GM19193 (cell line): ENCODE results near the gene KCNK1.

Source experiments
- POLR2A ChIP-seq: IDR thresholded peaks from 4 replicates; pipeline ENCODE4 v1.6.1; 2011; ENCODE audit not compliant: insufficient read depth, insufficient read length; ENCODE audit errors: extremely low read depth

KCNK1 gene

DNA sequence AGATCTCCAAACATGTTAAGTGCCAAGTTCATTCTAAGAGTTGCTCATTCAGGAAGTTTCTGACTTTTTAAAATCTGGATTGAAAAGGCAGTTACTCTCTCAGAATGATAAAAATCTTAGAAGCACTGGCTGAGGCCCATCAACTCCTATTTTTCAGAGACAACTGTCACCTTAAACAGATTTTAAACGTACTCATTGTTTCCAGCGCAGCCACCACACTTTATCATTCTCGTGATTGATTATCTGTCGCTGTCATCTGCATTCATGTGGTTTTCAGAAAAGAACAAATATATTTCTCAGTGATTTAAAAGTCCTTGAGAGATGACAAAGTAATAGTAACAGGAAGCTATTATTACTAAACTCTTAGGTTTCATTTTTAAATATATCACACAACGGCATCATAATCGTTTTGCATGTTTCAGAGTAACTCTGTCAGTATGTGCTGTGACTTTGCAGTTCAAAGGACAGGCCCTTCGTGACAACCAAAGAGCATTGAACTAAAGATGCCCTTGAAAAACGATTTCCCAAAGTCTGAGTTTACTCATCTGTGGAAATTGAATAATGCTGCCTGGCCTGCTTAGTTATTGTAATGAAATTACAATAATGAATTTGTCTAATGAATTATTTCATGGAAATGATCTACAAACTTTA, 14.9 kb upstream of the KCNK1 start:
- TF ChIP-seq POLR2A, result no peak

DNA sequence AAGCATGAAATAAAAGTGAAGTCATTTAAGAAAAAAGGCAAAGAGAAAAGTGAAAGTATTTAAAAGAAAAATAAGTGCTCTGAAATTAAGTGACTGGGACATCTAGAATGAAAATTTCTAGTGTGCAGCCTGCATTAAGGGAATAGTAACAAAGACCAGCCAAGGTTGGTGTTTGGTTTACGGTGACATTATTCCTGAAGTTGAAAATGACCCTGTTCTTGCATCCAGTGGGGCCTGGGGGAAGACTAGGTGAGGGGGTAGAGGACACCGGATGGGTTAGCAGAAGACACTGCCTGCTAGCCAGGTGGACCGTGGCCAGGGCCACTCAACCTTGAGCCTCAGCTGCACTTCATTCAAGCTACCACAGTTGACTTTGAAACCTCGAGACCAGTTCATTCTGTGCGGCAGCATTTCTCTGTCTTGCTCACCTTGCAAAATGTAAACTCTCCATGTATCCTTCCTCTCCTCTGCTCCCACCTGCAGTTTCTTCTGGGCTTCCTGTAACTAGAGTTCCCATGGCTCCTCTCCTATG, 14.3 kb upstream of the KCNK1 start:
- peak; percentile 46 for TF ChIP-seq POLR2A

DNA sequence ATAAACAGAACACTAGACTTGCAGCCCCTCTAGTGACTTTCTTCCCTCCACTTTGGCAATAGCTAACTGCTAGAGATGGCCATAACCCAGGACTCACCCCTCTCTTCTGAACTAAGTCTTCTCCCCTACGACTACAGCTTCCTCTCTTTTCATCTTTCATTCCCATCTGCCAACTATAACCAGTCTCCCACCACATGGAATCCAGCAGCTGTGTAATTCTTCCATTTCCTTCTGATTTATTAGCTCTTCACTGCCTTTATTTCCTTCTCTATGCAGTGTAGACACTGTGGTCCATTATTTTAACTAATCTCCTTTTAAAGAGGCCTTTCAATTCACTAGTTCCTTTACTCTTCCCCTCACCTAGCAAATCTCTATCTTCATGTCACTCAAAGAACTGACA, 13.4 kb upstream of the KCNK1 start:
- TF ChIP-seq POLR2A, result no peak

DNA sequence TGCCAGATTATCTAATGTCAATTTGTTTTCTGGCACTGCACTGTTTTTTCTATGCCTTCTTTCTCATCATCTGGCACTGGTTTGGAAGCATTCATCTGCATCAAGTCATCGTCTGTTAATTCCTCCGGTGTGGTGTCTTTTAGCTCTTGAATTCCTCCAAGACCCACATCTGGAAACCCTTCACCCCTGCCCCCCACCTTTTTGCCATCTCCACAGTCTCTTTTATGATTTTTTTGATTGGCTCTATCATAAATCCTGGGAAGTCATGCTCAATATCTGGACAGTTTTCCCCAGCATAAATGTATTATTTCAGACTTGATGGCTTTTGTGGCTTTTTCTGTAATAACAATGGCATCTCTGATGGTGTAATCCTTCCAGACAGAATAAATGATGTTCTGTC, 10.4 kb upstream of the KCNK1 start:
- TF ChIP-seq POLR2A, result no peak

DNA sequence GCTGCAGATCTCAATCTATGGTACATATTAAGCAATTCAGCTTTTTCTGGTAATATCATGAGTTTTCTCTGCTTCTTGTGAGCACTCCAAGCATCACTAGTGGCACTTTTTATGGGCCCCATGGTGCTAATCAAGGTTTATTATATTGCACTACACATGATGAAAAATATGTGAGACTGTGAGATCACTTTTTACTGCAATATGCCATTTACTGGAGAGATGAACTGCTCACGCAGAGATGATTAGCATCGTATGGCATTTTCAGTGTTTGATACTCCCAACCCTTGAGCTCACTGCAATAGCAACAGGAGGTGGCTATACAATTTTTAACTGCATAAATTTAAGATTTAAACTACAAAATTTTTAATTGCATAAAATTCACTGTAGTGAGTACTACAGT, 8.7 kb upstream of the KCNK1 start:
- no peak for TF ChIP-seq POLR2A

DNA sequence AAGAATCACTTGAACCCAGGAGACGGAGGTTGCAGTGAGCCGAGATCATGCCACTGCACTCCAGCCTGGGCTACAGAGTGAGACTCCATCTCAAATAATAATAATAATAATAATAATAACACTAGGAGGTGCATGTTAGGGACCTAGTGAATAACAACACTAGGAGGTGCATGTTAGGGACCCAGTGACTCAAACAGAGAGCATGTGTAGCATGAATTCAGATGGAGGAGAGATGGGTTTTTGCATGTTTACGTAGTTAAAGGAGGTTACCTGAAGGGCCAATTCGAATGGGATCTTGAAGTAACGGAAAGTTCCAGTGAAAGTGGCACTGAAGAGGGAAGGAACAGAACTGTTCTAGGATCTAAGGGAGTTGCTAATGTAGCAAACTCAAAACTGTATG, 7.1 kb upstream of the KCNK1 start:
- no peak for TF ChIP-seq POLR2A

DNA sequence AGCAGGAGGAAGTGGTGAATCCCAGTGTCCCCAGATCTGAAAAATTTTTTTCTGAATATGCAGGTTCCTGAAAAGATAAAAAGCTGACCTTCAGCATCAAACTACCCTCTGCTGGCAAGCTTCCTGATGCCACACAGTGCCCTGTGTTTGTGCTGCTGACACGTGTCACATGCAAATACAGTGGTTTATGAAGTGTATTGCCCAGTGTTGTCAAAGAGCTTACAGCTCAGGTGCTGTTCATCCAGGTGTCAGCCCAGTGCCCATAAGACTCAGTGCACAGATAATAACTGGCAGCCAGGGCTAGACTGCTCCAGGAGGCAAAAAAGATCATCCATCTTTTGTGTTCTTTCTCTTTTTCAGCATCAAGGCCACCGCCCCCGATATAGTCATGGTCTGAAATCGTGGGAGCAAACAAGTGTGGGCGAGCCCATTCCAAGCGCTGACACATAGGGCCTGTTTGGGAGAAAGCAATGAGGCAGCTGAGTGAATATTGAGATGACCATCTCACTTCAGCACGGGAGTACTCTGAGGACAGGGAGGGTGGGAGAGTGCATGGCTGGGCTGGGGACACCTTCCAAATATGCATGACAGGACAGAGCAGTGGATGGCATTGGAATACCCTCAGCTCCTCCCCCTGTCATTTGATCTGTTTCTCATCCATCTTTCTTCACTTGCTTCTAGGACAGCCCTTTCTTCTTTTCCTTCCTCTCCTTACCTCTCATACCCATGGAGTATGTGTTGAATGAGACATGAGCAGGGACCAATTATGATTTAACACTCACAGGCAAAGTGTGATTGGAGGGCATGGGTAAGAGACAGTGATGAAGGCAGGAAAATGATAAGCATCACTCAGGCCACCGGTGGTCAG, 6.4 kb upstream of the KCNK1 start:
- TF ChIP-seq POLR2A, result no peak

DNA sequence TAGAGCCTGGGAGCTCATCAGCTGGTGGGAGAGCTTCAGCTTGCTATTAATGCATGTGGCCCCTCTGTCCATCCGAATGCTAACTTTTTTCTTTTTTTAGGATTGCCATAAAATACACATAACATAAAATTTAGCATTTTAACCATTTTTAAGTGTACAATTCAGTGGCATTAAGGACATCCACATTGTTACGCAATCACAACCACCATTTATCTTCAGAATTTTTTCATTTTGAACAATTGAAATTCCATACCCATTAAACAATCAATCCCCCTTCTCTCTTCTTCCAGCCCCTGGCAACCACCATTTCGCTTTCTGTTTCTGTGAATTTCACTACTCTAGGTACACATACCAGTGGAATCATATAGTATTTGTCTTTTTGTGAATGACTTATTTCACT, 4.9 kb upstream of the KCNK1 start:
- TF ChIP-seq POLR2A, result no peak

DNA sequence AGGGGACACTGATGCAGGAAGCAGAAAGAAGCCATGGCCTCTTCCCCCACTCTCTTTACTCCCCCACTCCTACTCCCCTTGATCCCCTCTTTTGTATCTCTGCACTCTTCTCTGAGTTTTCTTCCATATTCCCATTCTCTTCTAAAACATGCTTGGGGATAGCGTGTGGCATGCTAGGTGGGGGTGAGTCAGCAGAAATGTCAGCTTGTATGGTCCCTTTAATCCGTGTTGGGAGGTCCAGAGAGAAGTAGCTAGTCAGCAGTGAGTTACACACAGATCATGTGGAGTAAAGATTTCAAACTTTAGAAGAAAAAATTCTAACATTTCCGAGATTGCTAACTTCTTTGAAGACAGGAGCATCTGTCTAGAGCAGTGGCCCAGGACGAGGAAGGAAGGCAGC, 4.0 kb upstream of the KCNK1 start:
- TF ChIP-seq POLR2A, result no peak

DNA sequence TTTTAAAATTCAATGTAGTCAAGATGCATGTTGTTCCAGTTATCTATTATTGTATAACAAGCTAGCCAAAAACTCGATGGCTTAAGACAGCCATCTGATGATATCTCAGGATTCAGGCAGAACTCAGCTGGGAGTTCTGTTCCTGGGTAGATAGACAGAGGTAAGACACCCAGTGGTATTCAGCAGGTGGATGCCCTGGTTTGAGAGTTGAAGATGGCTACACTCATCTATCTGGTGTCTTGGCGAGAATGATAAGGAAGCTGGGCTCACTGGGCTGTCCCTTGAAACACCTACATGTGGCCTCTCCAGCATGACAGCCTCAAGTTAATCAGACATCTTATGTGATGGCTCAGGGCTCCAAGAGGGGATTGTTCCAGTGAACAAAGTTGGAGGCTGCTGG, 3.3 kb upstream of the KCNK1 start:
- TF ChIP-seq POLR2A, result no peak

DNA sequence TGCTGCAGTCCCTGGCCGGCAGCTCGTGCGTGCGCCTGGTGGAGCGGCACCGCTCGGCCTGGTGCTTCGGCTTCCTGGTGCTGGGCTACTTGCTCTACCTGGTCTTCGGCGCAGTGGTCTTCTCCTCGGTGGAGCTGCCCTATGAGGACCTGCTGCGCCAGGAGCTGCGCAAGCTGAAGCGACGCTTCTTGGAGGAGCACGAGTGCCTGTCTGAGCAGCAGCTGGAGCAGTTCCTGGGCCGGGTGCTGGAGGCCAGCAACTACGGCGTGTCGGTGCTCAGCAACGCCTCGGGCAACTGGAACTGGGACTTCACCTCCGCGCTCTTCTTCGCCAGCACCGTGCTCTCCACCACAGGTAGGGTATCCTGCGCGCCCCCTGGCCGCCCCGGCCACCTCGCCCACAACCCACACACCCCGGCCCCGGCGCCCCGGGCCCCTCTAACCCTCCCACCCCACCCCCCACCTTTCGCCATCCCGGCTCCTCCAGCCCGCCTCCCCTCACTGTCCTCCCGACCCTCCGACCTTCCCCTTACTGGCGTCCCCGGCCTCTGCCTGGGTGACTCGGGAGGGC, 352 bp downstream of the KCNK1 start:
- TF ChIP-seq POLR2A, result peak; percentile 53

DNA sequence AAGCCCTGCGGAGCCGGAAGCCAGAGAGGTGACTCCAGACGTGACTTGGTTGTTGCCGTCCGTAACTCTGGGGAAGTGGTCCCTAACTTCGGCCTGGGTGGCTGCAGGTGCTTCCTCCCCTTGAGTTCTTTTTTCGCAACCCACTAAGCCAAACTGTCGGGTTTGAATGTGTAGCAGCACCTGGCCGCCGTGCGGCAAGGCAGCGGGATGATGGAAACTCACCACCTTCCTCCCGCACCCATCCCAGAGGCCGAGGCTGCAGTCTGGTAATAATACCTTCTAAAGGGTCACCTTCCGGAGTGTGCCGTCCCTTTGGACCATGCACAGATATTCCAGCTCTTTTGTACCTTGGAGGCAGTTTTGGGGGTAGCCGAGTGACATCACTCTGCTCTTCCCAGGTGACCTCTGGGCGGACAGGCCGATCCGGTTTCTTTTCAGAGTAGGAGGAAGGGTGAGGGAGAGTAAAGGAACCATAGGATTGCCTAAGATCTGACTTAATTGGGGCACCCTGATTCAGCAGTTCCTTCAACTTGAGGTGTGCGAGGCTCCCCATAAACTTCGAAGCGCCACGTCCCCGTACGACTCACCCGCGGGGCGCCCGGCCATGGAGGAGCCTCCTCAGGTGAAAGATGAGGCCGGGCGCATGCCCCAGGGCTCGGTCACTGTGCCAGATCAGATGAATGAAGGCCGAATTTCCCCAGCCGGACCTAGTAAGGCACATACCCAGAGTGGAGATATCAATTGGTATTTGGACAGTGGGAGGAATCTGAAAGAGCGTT, 1.0 kb downstream of the KCNK1 start:
- no peak for TF ChIP-seq POLR2A

DNA sequence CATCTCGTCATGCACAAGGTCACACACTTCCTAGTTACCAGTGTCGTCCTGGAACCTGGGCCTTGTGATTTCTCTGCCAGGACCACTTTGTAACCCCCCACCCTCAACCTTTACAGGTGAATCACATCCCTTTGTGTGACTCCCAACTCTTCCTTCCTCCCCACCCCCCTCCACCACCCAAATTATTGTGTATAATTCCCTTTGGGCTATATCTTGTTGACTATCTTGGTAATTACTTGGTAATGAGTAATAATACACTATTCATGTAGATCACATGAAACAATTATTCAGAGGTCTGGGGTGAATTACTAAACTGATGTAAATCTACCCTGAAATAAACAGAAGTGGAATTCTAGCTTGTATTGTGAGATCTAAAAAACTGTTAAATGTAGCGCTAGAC, 1.7 kb downstream of the KCNK1 start:
- TF ChIP-seq POLR2A, result no peak

DNA sequence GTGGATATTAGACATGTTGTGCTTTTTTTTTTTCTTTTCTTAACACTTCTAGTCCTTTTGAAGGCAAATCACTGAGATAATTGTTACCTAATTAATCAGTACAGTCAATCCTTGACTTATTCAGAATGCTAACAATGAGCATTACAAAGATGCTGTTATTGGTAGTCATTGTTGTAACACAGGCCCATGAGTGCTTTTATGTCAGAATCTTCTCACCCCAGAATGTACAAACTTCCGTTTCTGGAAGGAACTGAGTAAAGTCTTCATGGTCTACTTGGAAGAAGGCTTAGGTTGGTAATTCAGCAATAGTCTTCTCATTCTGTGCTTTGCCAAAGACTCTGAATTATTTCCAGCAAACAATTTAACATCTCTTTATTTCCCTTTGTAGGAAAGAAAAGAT, 3.1 kb downstream of the KCNK1 start:
- no peak for TF ChIP-seq POLR2A

DNA sequence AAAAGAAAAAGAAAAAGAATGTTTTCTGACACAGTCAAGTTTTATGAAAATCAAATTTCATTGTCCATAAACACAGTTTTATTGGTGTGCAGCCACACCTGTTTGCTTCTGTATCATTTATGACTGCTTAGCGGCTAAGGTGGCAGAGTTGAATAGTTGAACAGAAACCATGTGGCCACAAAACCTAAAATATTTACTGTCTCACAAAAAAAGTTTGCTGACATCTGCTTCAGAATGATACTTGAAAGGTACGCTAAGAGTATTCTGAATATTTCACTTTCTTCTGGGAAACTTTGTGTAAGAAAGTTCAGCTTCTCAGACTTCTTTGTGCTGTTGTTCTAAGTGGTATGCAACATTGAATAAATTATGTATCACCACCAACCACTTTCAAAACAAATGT, 6.2 kb downstream of the KCNK1 start:
- TF ChIP-seq POLR2A, result no peak

DNA sequence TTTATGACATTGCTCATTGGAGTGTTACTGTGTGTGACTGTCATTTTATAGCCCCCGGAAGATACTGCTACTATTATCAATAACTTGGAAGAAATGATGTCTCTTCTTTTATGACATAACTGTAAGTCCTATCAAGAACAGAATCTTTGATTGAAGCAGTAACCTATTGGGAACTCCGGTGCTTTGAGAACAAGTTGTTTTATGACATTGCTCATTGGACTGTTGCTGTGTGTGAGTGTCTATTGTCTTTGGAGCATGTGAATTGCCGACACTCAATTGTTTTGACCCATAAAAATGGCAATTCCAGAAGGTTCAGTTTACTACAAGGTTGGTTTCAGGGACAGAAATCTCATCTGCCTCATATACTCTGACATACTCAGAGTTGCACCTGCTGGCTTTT, 8.0 kb downstream of the KCNK1 start:
- TF ChIP-seq POLR2A, result no peak

DNA sequence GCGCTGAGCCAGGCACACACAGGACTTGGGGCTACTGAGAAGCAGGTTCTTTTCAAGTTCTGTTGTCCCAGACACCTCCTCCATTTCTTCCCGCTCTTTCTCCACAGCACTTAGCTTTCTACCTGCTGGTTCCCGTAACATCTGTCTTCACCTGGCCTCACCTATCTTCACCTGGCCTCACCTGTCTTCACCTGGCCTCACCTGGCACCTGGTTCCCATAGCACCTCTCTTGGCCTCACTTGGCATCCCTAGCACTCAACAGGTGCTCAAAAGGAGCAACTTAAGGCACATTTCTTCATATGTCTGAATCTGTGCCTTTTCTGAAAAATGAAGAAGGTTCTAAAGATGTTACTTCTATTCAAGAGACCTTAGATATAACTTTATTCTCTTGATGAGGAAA, 10.4 kb downstream of the KCNK1 start:
- TF ChIP-seq POLR2A, result no peak
